MM.1S (cell line): ENCODE results near the gene HSPB2.

Experiments
- EZH2phosphoT487 ChIP-seq: fragments of 300-600 bp; sonication (generic); IDR thresholded peaks from 2 replicates; pipeline ENCODE4 v1.6.1; 2018; ENCODE audit warnings: antibody characterized with exemption, low read length
- TF ChIP-seq, protein P1 (sequence below): fragments of 300-600 bp; sonication (generic); IDR thresholded peaks from 2 replicates; pipeline ENCODE4 v1.5.1; 2016; ENCODE audit warnings: antibody characterized with exemption, low read length, mixed read lengths

- TF ChIP-seq, protein P1, sequence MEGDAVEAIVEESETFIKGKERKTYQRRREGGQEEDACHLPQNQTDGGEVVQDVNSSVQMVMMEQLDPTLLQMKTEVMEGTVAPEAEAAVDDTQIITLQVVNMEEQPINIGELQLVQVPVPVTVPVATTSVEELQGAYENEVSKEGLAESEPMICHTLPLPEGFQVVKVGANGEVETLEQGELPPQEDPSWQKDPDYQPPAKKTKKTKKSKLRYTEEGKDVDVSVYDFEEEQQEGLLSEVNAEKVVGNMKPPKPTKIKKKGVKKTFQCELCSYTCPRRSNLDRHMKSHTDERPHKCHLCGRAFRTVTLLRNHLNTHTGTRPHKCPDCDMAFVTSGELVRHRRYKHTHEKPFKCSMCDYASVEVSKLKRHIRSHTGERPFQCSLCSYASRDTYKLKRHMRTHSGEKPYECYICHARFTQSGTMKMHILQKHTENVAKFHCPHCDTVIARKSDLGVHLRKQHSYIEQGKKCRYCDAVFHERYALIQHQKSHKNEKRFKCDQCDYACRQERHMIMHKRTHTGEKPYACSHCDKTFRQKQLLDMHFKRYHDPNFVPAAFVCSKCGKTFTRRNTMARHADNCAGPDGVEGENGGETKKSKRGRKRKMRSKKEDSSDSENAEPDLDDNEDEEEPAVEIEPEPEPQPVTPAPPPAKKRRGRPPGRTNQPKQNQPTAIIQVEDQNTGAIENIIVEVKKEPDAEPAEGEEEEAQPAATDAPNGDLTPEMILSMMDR, result no peak
- TF ChIP-seq EZH2phosphoT487, result no peak
Measured at GRCh38 chr11:111921541-111922230, 9.2 kb downstream of the HSPB2 start.
